DMS53 treated with DMSO at 0.1 percent for 48 hours (cell line): ENCODE data around the gene ACTG2.
"Not testable (repeated sequence)": the region's sequence is repeated elsewhere in the genome, so short reads cannot be mapped to it uniquely, and the experiment has no call there.

Experiments
- DNase-seq: peaks from one replicate; lab custom pipeline; 2025; ENCODE audit not compliant: unreplicated experiment; lab: John Stamatoyannopoulos, UW

ACTG2 gene

DNA sequence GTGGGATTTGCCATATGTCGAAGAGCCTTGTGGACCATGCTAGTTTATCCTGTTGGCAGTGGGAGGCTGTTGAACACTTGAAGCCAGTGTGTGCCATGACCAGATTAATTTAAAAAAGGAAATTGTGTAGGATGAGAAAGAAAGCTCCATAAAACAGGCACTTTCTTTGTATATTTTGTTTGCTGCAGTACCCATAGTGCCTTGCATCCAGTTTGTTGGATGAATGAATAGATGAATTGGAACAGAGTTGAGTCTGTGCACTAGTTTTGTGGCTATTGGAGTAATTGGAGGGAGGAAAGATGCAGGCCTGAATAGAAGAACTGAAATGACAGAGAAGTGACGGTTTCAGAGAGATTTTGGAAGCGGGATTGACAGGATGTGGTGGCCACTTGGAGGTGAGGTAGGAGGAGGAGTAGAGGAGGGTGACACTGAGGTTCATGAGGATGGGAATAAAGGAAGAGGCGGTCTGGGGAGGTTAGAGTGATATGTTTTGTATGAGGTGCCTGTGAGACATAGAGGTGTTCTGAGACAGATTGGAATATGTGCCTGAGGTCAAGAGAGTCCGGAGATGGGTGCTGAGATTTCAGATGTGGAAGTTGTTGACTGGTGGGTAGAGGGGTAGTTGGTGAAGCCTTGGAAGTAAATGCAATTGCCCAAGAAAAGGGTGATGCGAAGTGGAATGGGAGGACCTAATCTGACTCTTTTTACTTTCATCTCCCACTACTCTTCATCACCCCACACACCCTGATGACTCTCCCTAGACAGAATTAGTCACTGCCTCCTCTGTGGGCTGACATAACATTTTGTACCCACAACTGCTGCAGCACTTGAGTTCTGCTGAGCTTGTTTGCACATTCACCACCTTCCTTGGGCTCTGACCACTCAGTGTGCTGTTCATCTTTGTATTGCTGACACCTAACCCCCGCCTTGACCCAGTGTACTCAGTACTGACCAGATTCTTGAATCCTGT, 39.0 kb downstream of the ACTG2 start:
- DNase-seq = no peak

- no peak for DNase-seq
These were observed 40.4 kb downstream of the ACTG2 start for GRCh38 chr2:73933194-73933593.

GRCh38 chr2:73935641-73936040, 42.8 kb downstream of the ACTG2 start:
- DNase-seq = no peak

DNA sequence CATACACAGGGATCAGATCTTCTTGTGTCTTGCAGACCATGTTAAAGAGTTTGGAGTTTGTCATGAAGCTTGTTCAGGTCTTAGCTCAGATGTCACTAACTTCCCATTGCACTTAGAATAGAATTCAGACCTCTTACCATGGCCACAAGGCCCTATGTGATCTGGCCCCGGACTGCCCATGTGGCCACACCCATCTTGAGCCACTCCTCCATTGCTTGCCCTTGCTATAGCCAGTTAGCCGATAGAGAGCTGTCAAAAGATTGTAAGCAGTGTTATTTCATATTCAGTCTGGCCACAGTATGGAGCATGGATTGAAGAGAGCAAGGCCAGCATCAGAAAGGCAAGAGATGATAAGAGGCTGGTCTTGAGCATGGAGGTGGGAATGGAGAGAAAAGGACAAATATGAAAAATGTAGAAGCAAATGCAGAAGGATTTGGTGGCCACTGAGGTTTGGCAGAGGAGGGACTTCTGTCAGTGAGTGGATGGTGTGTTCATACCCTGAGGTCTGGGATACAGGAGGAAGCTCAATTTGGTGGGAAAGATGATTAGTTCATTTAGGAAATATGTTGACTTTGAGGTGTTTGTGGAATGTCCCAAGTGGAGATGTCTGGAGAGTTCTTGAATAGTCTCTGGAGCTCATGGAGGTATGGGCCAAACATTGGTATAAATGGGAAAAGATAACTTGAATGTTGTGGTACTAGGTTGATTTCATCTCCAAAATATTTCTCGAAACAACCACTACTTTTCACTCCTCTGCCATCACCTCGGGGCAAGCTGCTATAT, 44.5 kb downstream of the ACTG2 start:
- DNase-seq = no peak

GRCh38 chr2:73937899-73938298, 45.1 kb downstream of the ACTG2 start:
- DNase-seq = no peak

DNA sequence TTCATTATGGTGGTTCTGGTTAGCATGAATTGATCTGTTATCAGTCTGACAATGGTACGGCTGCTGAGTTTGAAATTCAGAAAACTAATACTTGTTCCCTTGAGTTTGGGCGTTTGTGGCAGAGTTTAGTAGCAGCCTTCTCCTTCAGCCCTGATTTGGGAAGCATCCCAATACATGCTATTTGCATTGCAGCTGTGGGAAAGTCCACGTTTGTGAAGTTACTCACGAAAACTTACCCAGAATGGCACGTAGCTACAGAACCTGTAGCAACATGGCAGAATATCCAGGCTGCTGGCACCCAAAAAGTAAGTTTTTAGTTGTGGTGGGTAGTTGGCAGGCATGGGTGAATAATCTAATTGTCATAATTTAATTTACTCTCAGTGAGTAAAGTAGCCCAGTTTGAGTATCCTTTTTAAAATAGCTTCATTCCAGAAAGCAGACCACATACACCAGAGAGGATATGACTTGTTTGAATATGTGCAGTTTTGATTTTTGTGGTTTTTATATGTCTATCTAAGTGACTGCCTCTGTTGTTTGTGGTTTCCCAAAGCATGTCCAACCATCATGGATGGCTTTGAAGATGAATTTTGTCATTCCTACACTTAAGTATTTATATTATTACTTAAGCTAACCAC, 46.0 kb downstream of the ACTG2 start:
- DNase-seq = no peak

GRCh38 chr2:73939419-73939818, 46.6 kb downstream of the ACTG2 start:
- no peak for DNase-seq

DNA sequence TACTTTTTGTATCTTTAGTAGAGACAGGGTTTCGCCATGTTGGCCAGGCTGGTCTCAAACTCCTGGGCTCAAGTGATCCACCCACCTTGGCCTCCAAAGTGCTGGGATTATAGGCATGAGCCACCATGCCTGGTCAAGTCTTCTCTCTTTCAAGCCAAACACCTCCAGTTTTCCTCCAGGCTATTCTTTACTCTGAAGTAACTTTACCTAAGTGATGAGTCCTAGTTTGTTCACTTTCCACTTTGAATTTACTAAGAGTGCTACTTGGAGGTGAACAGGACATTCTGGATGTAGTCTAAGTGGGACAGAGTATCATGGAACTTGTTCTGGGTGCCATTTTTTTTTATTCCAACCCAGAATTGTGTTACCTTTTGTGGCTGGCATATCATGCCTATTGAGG, 47.3 kb downstream of the ACTG2 start:
- not testable (repeated sequence) for DNase-seq

- DNase-seq = no peak
These were observed 49.9 kb downstream of the ACTG2 start for GRCh38 chr2:73942664-73943063.

DNA sequence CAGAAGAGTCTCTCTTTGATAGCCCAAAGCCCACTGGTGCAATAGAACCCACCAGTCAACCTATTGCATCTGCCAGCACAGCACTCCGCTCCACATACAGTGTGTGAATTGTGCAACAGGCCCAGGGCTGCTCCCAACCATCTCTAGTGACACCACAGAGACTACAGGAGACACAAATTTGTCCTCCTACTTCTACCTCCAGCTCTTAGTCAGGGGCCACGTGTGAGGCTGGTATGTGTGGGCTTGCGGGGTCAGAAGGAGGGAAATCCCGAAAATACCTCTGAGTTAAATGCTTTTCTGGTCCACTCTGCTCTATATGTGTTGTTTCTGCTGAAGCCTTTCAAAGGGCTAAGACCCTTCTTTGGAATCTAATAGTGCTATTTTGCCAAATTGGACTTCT, 51.9 kb downstream of the ACTG2 start:
- DNase-seq = no peak

- DNase-seq = no peak
These were observed 53.4 kb downstream of the ACTG2 start for GRCh38 chr2:73946215-73946614.

DNA sequence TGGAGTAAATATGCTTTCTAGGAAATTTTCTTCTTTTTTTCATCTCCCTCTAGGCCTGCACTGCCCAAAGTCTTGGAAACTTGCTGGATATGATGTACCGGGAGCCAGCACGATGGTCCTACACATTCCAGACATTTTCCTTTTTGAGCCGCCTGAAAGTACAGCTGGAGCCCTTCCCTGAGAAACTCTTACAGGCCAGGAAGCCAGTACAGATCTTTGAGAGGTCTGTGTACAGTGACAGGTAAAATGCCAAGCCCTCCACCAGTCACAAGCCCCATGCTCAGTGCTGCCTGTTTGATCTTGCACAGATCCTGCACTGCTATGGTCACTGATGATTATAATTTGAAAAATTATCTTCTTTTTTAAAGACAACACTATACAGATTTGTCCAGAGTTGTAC, 53.9 kb downstream of the ACTG2 start:
- no peak for DNase-seq

GRCh38 chr2:73947412-73948018, 54.7 kb downstream of the ACTG2 start:
- DNase-seq = no peak

DNA sequence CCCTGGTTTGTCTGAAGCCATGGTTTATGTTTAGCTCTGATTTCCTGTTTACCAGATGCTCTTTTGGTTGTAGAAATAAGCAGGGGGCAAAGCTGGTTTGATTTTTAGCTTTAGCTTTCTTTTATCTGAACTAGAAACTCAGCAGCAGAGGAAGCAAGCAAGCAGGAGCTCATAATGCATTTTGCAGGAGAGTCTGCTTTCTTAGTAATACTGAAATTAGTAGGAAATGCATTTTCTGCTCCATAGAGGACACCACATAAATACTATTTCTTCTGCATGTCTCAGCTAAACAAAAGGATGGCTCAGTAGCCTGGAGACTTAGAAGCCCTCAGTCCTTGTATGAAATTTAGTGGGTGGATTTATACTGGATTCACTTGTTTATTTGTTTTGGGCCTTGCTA, 57.0 kb downstream of the ACTG2 start:
- no peak for DNase-seq

- no peak for DNase-seq
These were observed 60.0 kb downstream of the ACTG2 start for GRCh38 chr2:73952499-73953446.

GRCh38 chr2:73956218-73956865, 63.5 kb downstream of the ACTG2 start:
- no peak for DNase-seq

- DNase-seq = no peak
These were observed 68.5 kb downstream of the ACTG2 start for GRCh38 chr2:73961274-73961673.

GRCh38 chr2:73961823-73962615, 69.2 kb downstream of the ACTG2 start:
- DNase-seq = no peak

- no peak for DNase-seq
These were observed 70.0 kb downstream of the ACTG2 start for GRCh38 chr2:73962798-73963197.
